Measurements from ENCODE around the gene AFMID.
A peak's percentile ranks its signal among the peaks of the same experiment; 100 is the strongest.

The AFMID gene

DNA sequence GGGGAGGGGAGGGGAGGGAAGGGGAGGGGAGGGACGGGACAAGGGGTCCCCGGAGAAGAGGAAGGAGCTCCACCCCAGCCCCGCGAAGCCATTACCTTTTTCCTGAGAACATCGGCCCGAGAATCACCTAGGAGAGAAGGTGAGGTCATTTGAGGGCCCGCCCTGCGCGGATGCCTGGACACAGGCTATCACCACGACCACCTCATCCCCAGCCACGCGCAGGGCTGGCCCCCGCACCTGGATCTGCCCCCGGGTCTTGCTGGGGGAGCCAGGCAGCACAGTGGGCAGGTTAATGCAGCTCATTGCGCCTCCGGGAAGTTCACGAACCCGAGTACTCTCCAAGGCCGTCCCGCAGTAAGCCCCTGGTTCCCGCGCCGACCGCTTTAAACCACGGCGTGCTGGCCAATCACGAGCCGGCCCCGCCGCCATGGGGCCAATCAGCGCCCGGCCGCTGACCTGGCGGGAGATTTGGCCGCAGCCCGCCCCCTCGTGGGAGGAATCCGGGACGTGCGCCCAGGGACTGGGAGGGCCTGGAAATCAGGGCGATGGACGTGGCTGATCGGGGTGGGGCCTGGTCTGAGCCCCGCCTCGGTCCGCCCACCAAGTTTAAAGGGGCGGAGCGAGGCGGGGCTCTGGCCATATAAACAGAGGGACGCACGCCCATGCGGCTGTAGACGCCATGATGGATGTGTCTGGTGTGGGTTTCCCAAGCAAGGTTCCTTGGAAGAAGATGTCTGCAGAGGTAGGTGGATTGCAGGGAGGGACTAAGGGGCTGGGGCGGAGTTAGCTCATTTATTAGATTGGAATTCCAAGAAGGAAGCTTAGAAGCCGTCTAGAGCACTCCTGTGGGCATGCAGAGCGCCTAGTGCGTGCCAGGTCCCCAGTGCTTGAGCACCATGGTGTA lies at the start of gene AFMID, which contains the start of gene TK1 (continued):
- TF ChIP-seq, protein P1, sequence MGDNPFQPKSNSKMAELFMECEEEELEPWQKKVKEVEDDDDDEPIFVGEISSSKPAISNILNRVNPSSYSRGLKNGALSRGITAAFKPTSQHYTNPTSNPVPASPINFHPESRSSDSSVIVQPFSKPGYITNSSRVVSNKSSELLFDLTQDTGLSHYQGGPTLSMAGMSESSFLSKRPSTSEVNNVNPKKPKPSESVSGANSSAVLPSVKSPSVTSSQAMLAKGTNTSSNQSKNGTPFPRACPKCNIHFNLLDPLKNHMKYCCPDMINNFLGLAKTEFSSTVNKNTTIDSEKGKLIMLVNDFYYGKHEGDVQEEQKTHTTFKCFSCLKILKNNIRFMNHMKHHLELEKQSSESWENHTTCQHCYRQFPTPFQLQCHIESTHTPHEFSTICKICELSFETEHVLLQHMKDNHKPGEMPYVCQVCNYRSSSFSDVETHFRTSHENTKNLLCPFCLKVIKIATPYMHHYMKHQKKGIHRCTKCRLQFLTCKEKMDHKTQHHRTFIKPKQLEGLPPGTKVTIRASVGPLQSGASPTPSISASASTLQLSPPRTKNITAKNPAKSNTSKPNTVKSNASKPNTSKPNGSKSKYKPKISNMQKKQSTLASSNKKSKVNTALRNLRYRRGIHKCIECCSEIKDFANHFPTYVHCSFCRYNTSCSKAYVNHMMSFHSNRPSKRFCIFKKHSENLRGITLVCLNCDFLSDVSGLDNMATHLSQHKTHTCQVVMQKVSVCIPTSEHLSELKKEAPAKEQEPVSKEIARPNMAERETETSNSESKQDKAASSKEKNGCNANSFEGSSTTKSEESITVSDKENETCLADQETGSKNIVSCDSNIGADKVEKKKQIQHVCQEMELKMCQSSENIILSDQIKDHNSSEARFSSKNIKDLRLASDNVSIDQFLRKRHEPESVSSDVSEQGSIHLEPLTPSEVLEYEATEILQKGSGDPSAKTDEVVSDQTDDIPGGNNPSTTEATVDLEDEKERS (tag by site-specific recombination; IDR thresholded peaks at IDR 0.05): no peak
- TF ChIP-seq ZNF311 (tag by site-specific recombination; IDR thresholded peaks at IDR 0.05; ENCODE audit: borderline replicate concordance): no peak
- TF ChIP-seq ZNF48 (tag by site-specific recombination; IDR thresholded peaks at IDR 0.05): no peak
- no peak for TF ChIP-seq TRIM28 (IDR thresholded peaks at IDR 0.05; ENCODE audit: borderline replicate concordance, low read length)
- peak; percentile 75; the same call in 1 of the 2 replicates for TF ChIP-seq ZNF2 (tag by site-specific recombination; IDR thresholded peaks at IDR 0.05)
- TF ChIP-seq PRDM2 (tag by site-specific recombination; IDR thresholded peaks at IDR 0.05; ENCODE audit: borderline replicate concordance): no peak
- no peak for TF ChIP-seq ZNF510 (tag by site-specific recombination; IDR thresholded peaks at IDR 0.05; ENCODE audit: insufficient replicate concordance)
- TF ChIP-seq ZNF639 (tag by site-specific recombination; IDR thresholded peaks at IDR 0.05): peak; percentile 45
- peak; percentile 29; the same call in 1 of the 2 replicates for TF ChIP-seq TSHZ1 (tag by site-specific recombination; IDR thresholded peaks at IDR 0.05; ENCODE audit: borderline replicate concordance)
- TF ChIP-seq, protein P2, sequence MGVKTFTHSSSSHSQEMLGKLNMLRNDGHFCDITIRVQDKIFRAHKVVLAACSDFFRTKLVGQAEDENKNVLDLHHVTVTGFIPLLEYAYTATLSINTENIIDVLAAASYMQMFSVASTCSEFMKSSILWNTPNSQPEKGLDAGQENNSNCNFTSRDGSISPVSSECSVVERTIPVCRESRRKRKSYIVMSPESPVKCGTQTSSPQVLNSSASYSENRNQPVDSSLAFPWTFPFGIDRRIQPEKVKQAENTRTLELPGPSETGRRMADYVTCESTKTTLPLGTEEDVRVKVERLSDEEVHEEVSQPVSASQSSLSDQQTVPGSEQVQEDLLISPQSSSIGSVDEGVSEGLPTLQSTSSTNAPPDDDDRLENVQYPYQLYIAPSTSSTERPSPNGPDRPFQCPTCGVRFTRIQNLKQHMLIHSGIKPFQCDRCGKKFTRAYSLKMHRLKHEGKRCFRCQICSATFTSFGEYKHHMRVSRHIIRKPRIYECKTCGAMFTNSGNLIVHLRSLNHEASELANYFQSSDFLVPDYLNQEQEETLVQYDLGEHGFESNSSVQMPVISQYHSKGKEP (tag by site-specific recombination; IDR thresholded peaks at IDR 0.05): no peak
- no peak for TF ChIP-seq ZNF521 (tag by site-specific recombination; IDR thresholded peaks at IDR 0.05)
- no peak for TF ChIP-seq ZNF174 (tag by site-specific recombination; IDR thresholded peaks at IDR 0.05)
- 0 out of 2 replicates have a peak, but pooled peaks have one; percentile 11 for TF ChIP-seq ZNF623 (tag by site-specific recombination; IDR thresholded peaks at IDR 0.05)
- no peak for TF ChIP-seq ZNF670 (tag by site-specific recombination; IDR thresholded peaks at IDR 0.05; ENCODE audit: low read depth)
- peak; percentile 81 for TF ChIP-seq KLF1 (tag by site-specific recombination; IDR thresholded peaks at IDR 0.05)
- TF ChIP-seq ZNF626 (tag by site-specific recombination; IDR thresholded peaks at IDR 0.05): no peak
- TF ChIP-seq REST (tag by site-specific recombination; IDR thresholded peaks at IDR 0.05): no peak
